GM12878 (cell line): ENCODE data around the gene TCF4. TPM values are rescaled to one million over a fixed set of nuclear protein-coding genes. Genes with fewer than 3 reads are reported as not detected.

Experiments used
- ATAC-seq: fragments of 200-7000 bp; cut with Tn5 transposase; 3 replicates; pipeline ENCODE4 v1.9.1; 2020; ENCODE audit warnings: mild to moderate bottlenecking, moderate library complexity
- BruUV-seq: library from RNA; stranded (reverse); fragments of 400-500 nt; replicated peaks from 2 replicates; lab custom pipeline; 2021; lab: Mats Ljungman, UMichigan
- CTCF ChIA-PET: fragments of 300-600 bp; sonication (Branson Sonifier 250); formaldehyde crosslinking; extraction: SDS; loops from one replicate; lab custom pipeline; 2021; ENCODE audit warnings: inconsistent platforms; lab: Yijun Ruan, JAX
- POLR2A ChIA-PET: fragments of 350-600 bp; formaldehyde crosslinking; extraction: SDS; loops from one replicate; lab custom pipeline; 2021; ENCODE audit warnings: inconsistent platforms; lab: Charles Lee
- RAD21 ChIA-PET: fragments of 300-600 bp; sonication (Branson Sonifier 250); formaldehyde crosslinking; loops from one replicate; lab custom pipeline; 2023; ENCODE audit warnings: antibody characterized with exemption; ENCODE audit not compliant: unreplicated experiment; lab: Charles Lee
- SMC1A ChIA-PET: fragments of 300-600 bp; sonication (Branson Sonifier 250); formaldehyde crosslinking; loops from one replicate; lab custom pipeline; 2023; ENCODE audit not compliant: unreplicated experiment, uncharacterized antibody; lab: Charles Lee
- DNase-seq: peaks from one replicate; pipeline ENCODE4 v3.0.0-alpha.2; 2011; ENCODE audit warnings: low read depth, low spot score
- FAIRE-seq: peaks from 3 replicates; lab custom pipeline; 2011; peaks lifted over from hg19 to GRCh38; lab: Jason Lieb, UNC
- H2AFZ ChIP-seq: 2 replicates; pipeline ENCODE4 v1.6.0; 2011; ENCODE audit warnings: low read depth, low read length, control low read depth; ENCODE audit not compliant: control insufficient read depth
- H3K27ac ChIP-seq: 2 replicates; pipeline ENCODE4 v1.5.1; 2011; ENCODE audit warnings: control low read depth; ENCODE audit not compliant: control insufficient read depth, insufficient read depth
- H3K27me3 ChIP-seq, 2 experiments: replicated peaks in 1 of 2; 2 replicates each; pipeline versions ENCODE4 v1.6.0 to v1.6.1; 2011; ENCODE audit warnings: low read length in 1 of 2; ENCODE audit not compliant: control insufficient read depth in 2 of 2, insufficient read depth in 2 of 2
- H3K36me3 ChIP-seq, 2 experiments: 2 replicates each; pipeline ENCODE4 v1.5.1; 2011; ENCODE audit warnings: low read length in 1 of 2; ENCODE audit not compliant: control insufficient read depth in 2 of 2, insufficient read depth in 2 of 2
- H3K4me1 ChIP-seq: 2 replicates; pipeline ENCODE4 v1.6.1; 2011; ENCODE audit warnings: mild to moderate bottlenecking, low read length, moderate library complexity, mixed read lengths; ENCODE audit not compliant: control insufficient read depth, insufficient read depth
- H3K4me2 ChIP-seq: 2 replicates; pipeline ENCODE4 v1.6.0; 2011; ENCODE audit warnings: control low read depth; ENCODE audit not compliant: control insufficient read depth, insufficient read depth
- H3K4me3 ChIP-seq: fragments of 200-600 bp; sonication (generic); 2 replicates; pipeline ENCODE4 v1.5.1; 2016
- H3K79me2 ChIP-seq: 2 replicates; pipeline ENCODE4 v1.6.0; 2011; ENCODE audit warnings: low read length; ENCODE audit not compliant: control insufficient read depth, insufficient read depth
- H3K9ac ChIP-seq: 2 replicates; pipeline ENCODE4 v1.8.0; 2011; ENCODE audit warnings: low read length, control low read depth, mixed read lengths; ENCODE audit not compliant: control insufficient read depth, insufficient read depth
- H3K9me3 ChIP-seq: replicated peaks from 3 replicates; pipeline ENCODE4 v1.5.1; 2011; ENCODE audit warnings: mild to moderate bottlenecking, low read length; ENCODE audit not compliant: control insufficient read depth, insufficient read depth
- H4K20me1 ChIP-seq: 2 replicates; pipeline ENCODE4 v1.6.0; 2011; ENCODE audit not compliant: control insufficient read depth, insufficient read depth
- BHLHE40 ChIP-seq, 2 experiments: fragments of 450-650 bp in 1 of 2; IDR thresholded peaks; 2 replicates each; pipeline ENCODE4 v1.6.1; 2011 to 2017; ENCODE audit warnings: low read depth in 2 of 2, borderline replicate concordance in 1 of 2, improper control_type of control experiment in 1 of 2, low read length in 1 of 2, mild to moderate bottlenecking in 1 of 2
- CREB1 ChIP-seq: IDR thresholded peaks from 2 replicates; pipeline ENCODE4 v1.6.1; 2012; ENCODE audit warnings: low read depth, mild to moderate bottlenecking, inconsistent platforms
- DPF2 ChIP-seq: fragments of 450-650 bp; IDR thresholded peaks from 2 replicates; pipeline ENCODE4 v1.6.1; 2017; ENCODE audit warnings: mild to moderate bottlenecking
- EP300 ChIP-seq, 2 experiments: fragments of 150-350 bp in 1 of 2; IDR thresholded peaks; 2 replicates each; pipeline ENCODE4 v1.6.1; 2011 to 2012; ENCODE audit warnings: low read depth in 2 of 2, low read length in 2 of 2, borderline replicate concordance in 1 of 2, improper control_type of control experiment in 1 of 2, inconsistent platforms in 1 of 2; ENCODE audit not compliant: control insufficient read depth in 1 of 2
- LARP7 ChIP-seq: fragments of 450-650 bp; IDR thresholded peaks from 2 replicates; pipeline ENCODE4 v1.6.1; 2017; ENCODE audit warnings: mild to moderate bottlenecking
- MAX ChIP-seq: IDR thresholded peaks from 2 replicates; pipeline ENCODE4 v1.6.1; 2012; ENCODE audit warnings: low read depth, low read length, improper control_type of control experiment
- NR2F1 ChIP-seq: fragments of 450-650 bp; conservative IDR thresholded peaks from 2 replicates; pipeline ENCODE4 v1.6.1; 2017; ENCODE audit warnings: mild to moderate bottlenecking
- NRF1 ChIP-seq: conservative IDR thresholded peaks from 2 replicates; pipeline ENCODE4 v1.6.1; 2011; ENCODE audit warnings: mild to moderate bottlenecking, low read depth, low read length, improper control_type of control experiment
- PAX5 ChIP-seq: IDR thresholded peaks from 2 replicates; pipeline ENCODE4 v1.6.1; 2011; ENCODE audit warnings: low read depth, low read length, borderline replicate concordance
- POU2F2 ChIP-seq: IDR thresholded peaks from 3 replicates; pipeline ENCODE4 v1.6.1; 2011; ENCODE audit warnings: low read depth, mild to moderate bottlenecking, low read length, borderline replicate concordance
- RELA ChIP-seq: fragments of 450-650 bp; IDR thresholded peaks from 2 replicates; pipeline ENCODE4 v1.8.0; 2014; ENCODE audit warnings: borderline replicate concordance; ENCODE audit not compliant: partially characterized antibody
- REST ChIP-seq: IDR thresholded peaks from 2 replicates; pipeline ENCODE4 v1.6.1; 2012; ENCODE audit warnings: mild to moderate bottlenecking, low read depth, low read length
- SP1 ChIP-seq: IDR thresholded peaks from one replicate; pipeline ENCODE4 v1.6.1; 2011; ENCODE audit warnings: low read depth, low read length
- SUZ12 ChIP-seq: fragments of 200-600 bp; sonication (generic); IDR thresholded peaks from one replicate; pipeline ENCODE4 v1.6.1; 2018; ENCODE audit warnings: antibody characterized with exemption, mild to moderate bottlenecking; ENCODE audit not compliant: unreplicated experiment
- TAF1 ChIP-seq: IDR thresholded peaks from 2 replicates; pipeline ENCODE4 v1.6.1; 2011; ENCODE audit warnings: mild to moderate bottlenecking, low read depth, low read length, borderline replicate concordance
- YY1 ChIP-seq: IDR thresholded peaks from 2 replicates; pipeline ENCODE4 v1.6.1; 2011; ENCODE audit warnings: low read depth, mild to moderate bottlenecking, low read length
- WGBS: methylation state at CpG from one replicate; pipeline ENCODE4 v1.1.6; 2016; ENCODE audit warnings: low lambda C conversion rate; ENCODE audit not compliant: insufficient replicate concordance, insufficient coverage; ENCODE audit errors: missing lambda C conversion rate; 5-methylcytosine and 5-hydroxymethylcytosine counted together
- in situ Hi-C: fragments of 300-500 bp; cut with MboI; formaldehyde crosslinking; loops from 9 replicates; pipeline ENCODE4 v1.14.3; 2018; ENCODE audit warnings: mixed read lengths
- intact Hi-C: fragments of 100-400 bp; cut with micrococcal nuclease; formaldehyde crosslinking; loops from one replicate; pipeline ENCODE4 v1.14.2; 2022; ENCODE audit not compliant: unreplicated experiment
- polyA plus RNA-seq, 11 experiments: library from polyadenylated mRNA; depleted of rRNA in 4 of 11; unstranded in 6 of 11; stranded (reverse) in 5 of 11; fragments of >200 nt; fragmentation: Nextera tagmentation in 4 of 11; fragmentation: Illumina TruSeq in 1 of 11; extraction: Ambion mirVana in 4 of 11; extraction: Trizol in 1 of 11; gene quantifications; 1 replicate in 1 of 11; 2 replicates in 10 of 11; pipeline versions ENCODE4 v1.2.1 to v1.2.3, GENCODE V29; 2011 to 2016; ENCODE audit warnings: inconsistent platforms in 2 of 11, missing spikeins in 2 of 11, low read depth in 1 of 11
- total RNA-seq, 4 experiments: library from RNA; depleted of rRNA in 3 of 4; stranded (reverse); fragments of >200 nt in 3 of 4; fragmentation: Illumina TruSeq in 1 of 4; extraction: Trizol in 1 of 4; gene quantifications; 2 replicates each; pipeline versions ENCODE4 v1.2.1 to v1.2.3, GENCODE V29; 2013 to 2021
- TF ChIP-seq, protein P1 (sequence below): fragments of 450-650 bp; conservative IDR thresholded peaks from 2 replicates; pipeline ENCODE4 v1.6.1; 2017; ENCODE audit warnings: mild to moderate bottlenecking, moderate library complexity

Gene TCF4
- total and polyA plus RNA-seq, 10 of the 15 experiments (the other 5 are each of a cell fraction or from before 2014, with no cell fraction given), result 15.2 to 94.0 (median 31.5) TPM

- H3K4me1 ChIP-seq, result no peaks in the 10 kb centered on the region
- H2AFZ ChIP-seq, result peak overlapping the region; percentile 52
- ATAC-seq, result peak; percentile 66
- H3K36me3 ChIP-seq, result no peaks in the 10 kb centered on the region
- peak overlapping the region; percentile 91 for H3K4me3 ChIP-seq
- WGBS, result 1% methylated on average over 27 of the region's 30 CpGs
- SMC1A ChIA-PET, result interaction anchor here (0.7 to 10.9 kb wide), 14 partner anchors 9 to 88 kb away, joined by 3 to 157 read pairs (median 4); no protein-coding TSS in a partner anchor
- no peaks in the 10 kb centered on the region for H3K9me3 ChIP-seq
- H3K4me2 ChIP-seq, result peak overlapping the region; percentile 97
- intact Hi-C loops, result loop anchor here (5.0 kb wide), 3 partner anchors 40 to 1175 kb away; no protein-coding TSS in a partner anchor
- peak; percentile 61 for FAIRE-seq
- H3K79me2 ChIP-seq, result peaks cover 50% of the 10 kb centered on the region
- H3K27me3 ChIP-seq, result no peaks in the 10 kb centered on the region
- peak overlapping the region; percentile 87 for H3K9ac ChIP-seq
- CTCF ChIA-PET, result interaction anchor here (0.6 to 4.0 kb wide), 12 partner anchors 9 to 195 kb away, joined by 3 to 20 read pairs (median 4); no protein-coding TSS in a partner anchor
- RAD21 ChIA-PET, result interaction anchor here (0.7 to 6.7 kb wide), 20 partner anchors 8 to 313 kb away, joined by 3 to 69 read pairs (median 6); no protein-coding TSS in a partner anchor
- peak; percentile 74 for DNase-seq
- H3K27ac ChIP-seq, result peak overlapping the region; percentile 84
- H4K20me1 ChIP-seq, result no peaks in the 10 kb centered on the region
- BruUV-seq, result no TSS peak
- in situ Hi-C loops, result loop anchor here (5.0 to 25.0 kb wide), 2 partner anchors 75 to 1060 kb away; partner anchors contain the start of gene POLI
- POLR2A ChIA-PET, result interaction anchor here (0.6 to 6.0 kb wide), 21 partner anchors 8 to 1104 kb away, joined by 3 to 43 read pairs (median 3); no protein-coding TSS in a partner anchor
- TF ChIP-seq PAX5, result no peak
- peak; percentile 73; the same call in 1 of the 3 replicates for TF ChIP-seq POU2F2
- no peak for TF ChIP-seq SUZ12
- 0 out of 4 replicates have a peak, but pooled peaks of 1 of the 2 experiments have one; percentile 13 for TF ChIP-seq EP300 (IDR thresholded peaks at IDR 0.05; ENCODE audit: borderline replicate concordance in 1 of 2, control insufficient read depth in 1 of 2, low read depth in 2 of 2, low read length in 2 of 2)
- peak; percentile 24 for TF ChIP-seq RELA
- TF ChIP-seq, protein P1, sequence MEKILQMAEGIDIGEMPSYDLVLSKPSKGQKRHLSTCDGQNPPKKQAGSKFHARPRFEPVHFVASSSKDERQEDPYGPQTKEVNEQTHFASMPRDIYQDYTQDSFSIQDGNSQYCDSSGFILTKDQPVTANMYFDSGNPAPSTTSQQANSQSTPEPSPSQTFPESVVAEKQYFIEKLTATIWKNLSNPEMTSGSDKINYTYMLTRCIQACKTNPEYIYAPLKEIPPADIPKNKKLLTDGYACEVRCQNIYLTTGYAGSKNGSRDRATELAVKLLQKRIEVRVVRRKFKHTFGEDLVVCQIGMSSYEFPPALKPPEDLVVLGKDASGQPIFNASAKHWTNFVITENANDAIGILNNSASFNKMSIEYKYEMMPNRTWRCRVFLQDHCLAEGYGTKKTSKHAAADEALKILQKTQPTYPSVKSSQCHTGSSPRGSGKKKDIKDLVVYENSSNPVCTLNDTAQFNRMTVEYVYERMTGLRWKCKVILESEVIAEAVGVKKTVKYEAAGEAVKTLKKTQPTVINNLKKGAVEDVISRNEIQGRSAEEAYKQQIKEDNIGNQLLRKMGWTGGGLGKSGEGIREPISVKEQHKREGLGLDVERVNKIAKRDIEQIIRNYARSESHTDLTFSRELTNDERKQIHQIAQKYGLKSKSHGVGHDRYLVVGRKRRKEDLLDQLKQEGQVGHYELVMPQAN, result no peak; the same call in 1 of the 2 replicates
- 0 out of 2 replicates have a peak, but pooled peaks have one; percentile 49 for TF ChIP-seq LARP7
- TF ChIP-seq SP1, result peak; percentile 24
- TF ChIP-seq YY1, result peak; percentile 72
- TF ChIP-seq REST, result peak; percentile 20; the same call in 1 of the 2 replicates
- TF ChIP-seq NRF1, result no peak
- TF ChIP-seq CREB1, result peak; percentile 24; the same call in 1 of the 2 replicates
- peak; percentile 64; the same call in 1 of the 2 replicates for TF ChIP-seq MAX
- TF ChIP-seq DPF2, result peak; percentile 32; the same call in 1 of the 2 replicates
- TF ChIP-seq TAF1, result peak; percentile 83; the same call in 1 of the 2 replicates
- TF ChIP-seq NR2F1, result peak; percentile 66
- TF ChIP-seq BHLHE40 (IDR thresholded peaks at IDR 0.05; ENCODE audit: borderline replicate concordance in 1 of 2, low read depth in 2 of 2, low read length in 1 of 2), result peak in 1 of 2 experiments; percentile 51; a peak in 1 of 4 replicates
These were observed 265.7 kb downstream of the TCF4 start for GRCh38 chr18:55322178-55322735.
